PFSK-1 (cell line): Measurements from ENCODE around the gene RAP1GAP2.

Experiments
- FOXP2 ChIP-seq: optimal IDR thresholded peaks from 2 replicates; pipeline ENCODE3; 2011; ENCODE audit warnings: borderline replicate concordance, control low read depth, inconsistent platforms; ENCODE audit not compliant: insufficient read depth; ENCODE audit errors: extremely low read length, extremely low read depth
- POLR2AphosphoS5 ChIP-seq: IDR thresholded peaks from 2 replicates; pipeline ENCODE4 v1.6.1; 2012; ENCODE audit warnings: low read depth, mild to moderate bottlenecking, control low read depth, low read length, moderate library complexity
- REST ChIP-seq, 2 experiments: IDR thresholded peaks; 2 replicates each; pipeline versions ENCODE4 v1.6.1 to v1.8.0; 2011 to 2012; ENCODE audit warnings: low read depth in 2 of 2, low read length in 2 of 2, control low read depth in 1 of 2, inconsistent platforms in 1 of 2, mild to moderate bottlenecking in 1 of 2, moderate library complexity in 1 of 2; ENCODE audit not compliant: insufficient read depth in 1 of 2
- SIN3A ChIP-seq: IDR thresholded peaks from 2 replicates; pipeline ENCODE4 v1.6.1; 2012; ENCODE audit warnings: mild to moderate bottlenecking, low read length, moderate library complexity, borderline replicate concordance; ENCODE audit not compliant: insufficient read depth
- TAF1 ChIP-seq: IDR thresholded peaks from 2 replicates; pipeline ENCODE4 v1.6.1; 2012; ENCODE audit warnings: low read length, control low read depth, borderline replicate concordance; ENCODE audit not compliant: insufficient read depth

The RAP1GAP2 gene

GRCh38 chr17:3019761-3020160 lies 223.5 kb downstream of the RAP1GAP2 start:
- TF ChIP-seq REST (IDR thresholded peaks at IDR 0.05; ENCODE audit: insufficient read depth in 1 of 2, low read depth in 2 of 2, low read length in 2 of 2) (no peak), SIN3A (no peak), TAF1 (no peak), POLR2AphosphoS5 (no peak), FOXP2 (no peak)

- no peak for TF ChIP-seq SIN3A
- TF ChIP-seq REST (IDR thresholded peaks at IDR 0.05; ENCODE audit: insufficient read depth in 1 of 2, low read depth in 2 of 2, low read length in 2 of 2) = no peak
- no peak for TF ChIP-seq POLR2AphosphoS5
- no peak for TF ChIP-seq FOXP2
These were observed 224.1 kb downstream of the RAP1GAP2 start for GRCh38 chr17:3020381-3020780.

GRCh38 chr17:3022197-3022596 lies 226.0 kb downstream of the RAP1GAP2 start:
- TF ChIP-seq POLR2AphosphoS5 (no peak), TAF1 (no peak), SIN3A (no peak), FOXP2 (no peak), REST (IDR thresholded peaks at IDR 0.05; ENCODE audit: insufficient read depth in 1 of 2, low read depth in 2 of 2, low read length in 2 of 2) (no peak)

- no peak for TF ChIP-seq REST (IDR thresholded peaks at IDR 0.05; ENCODE audit: insufficient read depth in 1 of 2, low read depth in 2 of 2, low read length in 2 of 2)
- no peak for TF ChIP-seq TAF1
- no peak for TF ChIP-seq POLR2AphosphoS5
- TF ChIP-seq FOXP2 = no peak
- no peak for TF ChIP-seq SIN3A
These were observed 228.1 kb downstream of the RAP1GAP2 start for GRCh38 chr17:3024346-3024745.

- no peak for TF ChIP-seq TAF1
- 0 out of 4 replicates have a peak, but pooled peaks of 1 of the 2 experiments have one; percentile 46 for TF ChIP-seq REST (IDR thresholded peaks at IDR 0.05; ENCODE audit: insufficient read depth in 1 of 2, low read depth in 2 of 2, low read length in 2 of 2)
These were observed 229.3 kb downstream of the RAP1GAP2 start for GRCh38 chr17:3025421-3026124.
